A673 (cell line): ENCODE data around the gene IKZF5. TPM values are rescaled to one million over a fixed set of nuclear protein-coding genes. Genes with fewer than 3 reads are reported as not detected.

Experiments
- BruUV-seq: library from RNA; stranded (reverse); fragments of 400-500 nt; replicated peaks from 2 replicates; lab custom pipeline; 2021; lab: Mats Ljungman, UMichigan
- CTCF ChIA-PET: fragments of 300-600 bp; sonication (Branson Sonifier 250); formaldehyde crosslinking; loops from one replicate; lab custom pipeline; 2022; ENCODE audit warnings: antibody characterized with exemption; lab: Charles Lee
- POLR2A ChIA-PET: fragments of 300-600 bp; sonication (Branson Sonifier 250); formaldehyde crosslinking; loops from one replicate; lab custom pipeline; 2022; ENCODE audit warnings: antibody characterized with exemption; ENCODE audit not compliant: low non-redundant PET; lab: Charles Lee
- DNase-seq: peaks from one replicate; pipeline ENCODE4 v3.0.0-alpha.2; 2015; ENCODE audit warnings: low spot score
- H3K27ac ChIP-seq: fragments of 200-600 bp; sonication (generic); 2 replicates; pipeline ENCODE4 v1.5.1; 2016; ENCODE audit warnings: mixed run types, low read depth, mild to moderate bottlenecking, mixed read lengths, antibody characterized with exemption, low read length; ENCODE audit not compliant: poor library complexity, severe bottlenecking
- H3K27me3 ChIP-seq: fragments of 200-600 bp; sonication (generic); replicated peaks from 2 replicates; pipeline ENCODE4 v1.6.1; 2017; ENCODE audit warnings: mixed run types, low read depth, mild to moderate bottlenecking, mixed read lengths, antibody characterized with exemption, low read length; ENCODE audit not compliant: insufficient read depth, poor library complexity
- H3K36me3 ChIP-seq: fragments of 200-600 bp; sonication (generic); 2 replicates; pipeline ENCODE4 v1.6.1; 2016; ENCODE audit warnings: mixed run types, mild to moderate bottlenecking, mixed read lengths, antibody characterized with exemption, low read length; ENCODE audit not compliant: insufficient read depth, poor library complexity, severe bottlenecking
- H3K4me1 ChIP-seq: fragments of 200-600 bp; sonication (generic); 2 replicates; pipeline ENCODE4 v1.6.1; 2017; ENCODE audit warnings: mixed run types, mild to moderate bottlenecking, mixed read lengths, antibody characterized with exemption, low read length; ENCODE audit not compliant: insufficient read depth, poor library complexity, severe bottlenecking
- H3K4me3 ChIP-seq: fragments of 200-600 bp; sonication (generic); 2 replicates; pipeline ENCODE4 v1.5.1; 2016; ENCODE audit warnings: low read depth, mixed run types, mild to moderate bottlenecking, mixed read lengths, low read length; ENCODE audit not compliant: poor library complexity, severe bottlenecking
- H3K9me3 ChIP-seq: fragments of 200-600 bp; sonication (generic); 2 replicates; pipeline ENCODE4 v1.6.1; 2016; ENCODE audit warnings: mixed run types, low read depth, mild to moderate bottlenecking, mixed read lengths, antibody characterized with exemption, low read length; ENCODE audit not compliant: poor library complexity, severe bottlenecking
- CTCF ChIP-seq: fragments of 300-800, 200-600 bp; sonication (generic); conservative IDR thresholded peaks from 2 replicates; pipeline ENCODE4 v1.5.1; 2017; ENCODE audit warnings: low read depth, mild to moderate bottlenecking, antibody characterized with exemption, low read length, moderate library complexity, mixed read lengths
- EZH2 ChIP-seq: fragments of 200-600 bp; sonication (generic); IDR thresholded peaks from 2 replicates; pipeline ENCODE4 v1.6.1; 2017; ENCODE audit warnings: borderline replicate concordance, low read depth, mild to moderate bottlenecking, mixed read lengths, antibody characterized with exemption, low read length; ENCODE audit not compliant: poor library complexity, severe bottlenecking
- intact Hi-C: fragments of 100-400 bp; cut with micrococcal nuclease; formaldehyde crosslinking; loops from one replicate; pipeline ENCODE4 v1.10.0; 2022; ENCODE audit not compliant: unreplicated experiment
- total RNA-seq: library from RNA; stranded (reverse); gene quantifications from 2 replicates; pipeline ENCODE4 v1.2.3, GENCODE V29; 2021

IKZF5 gene
- total RNA-seq, 1 experiment from 2014 or later: 13.8 TPM

DNA sequence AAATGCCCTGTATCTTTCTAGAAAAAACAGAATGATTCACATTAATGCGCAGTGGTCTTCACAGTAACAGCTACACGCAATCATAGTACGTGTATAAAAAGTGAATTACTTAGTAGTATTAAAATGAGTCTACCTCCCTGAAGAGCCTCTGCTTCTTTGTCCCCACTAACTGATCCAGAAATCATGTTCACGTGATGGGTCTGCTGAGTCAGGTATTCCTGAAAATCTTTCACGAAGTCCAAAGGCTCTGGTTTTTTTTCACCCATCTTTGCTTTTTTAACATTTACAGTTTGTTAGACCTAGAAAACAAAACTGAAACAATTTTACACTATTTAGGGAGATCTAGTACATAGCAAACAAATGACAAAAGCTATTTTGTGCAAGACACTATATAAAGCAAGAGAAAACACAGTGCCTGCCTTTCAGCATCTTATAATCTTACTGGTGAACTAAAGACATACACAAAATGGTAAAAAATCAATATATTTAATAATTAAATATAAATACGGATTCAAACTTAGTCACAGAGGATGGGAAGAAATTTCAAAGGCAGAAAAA lies 10.2 kb downstream of the IKZF5 start:
- CTCF ChIA-PET: no interaction called here

GRCh38 chr10:122997864-122998263 lies 10.7 kb downstream of the IKZF5 start:
- intact Hi-C loops: no loop called here
- ChIA-PET POLR2A (no interaction called here), CTCF (no interaction called here)
- BruUV-seq: no TSS peak
- Histone ChIP-seq H3K36me3 (peaks cover 15% of the 10 kb centered on the region), H3K9me3 (no peaks in the 10 kb centered on the region), H3K27ac (no peak overlapping the region), H3K27me3 (no peaks in the 10 kb centered on the region), H3K4me3 (no peak overlapping the region), H3K4me1 (no peaks in the 10 kb centered on the region)
- DNase-seq: no peak
- TF ChIP-seq EZH2: no peak
- no peak for TF ChIP-seq CTCF

More for the DNA sequence above, 10.2 kb downstream of the IKZF5 start:
- Histone ChIP-seq H3K4me3 (no peak overlapping the region), H3K27ac (no peak overlapping the region), H3K36me3 (peaks cover 15% of the 10 kb centered on the region), H3K9me3 (no peaks in the 10 kb centered on the region), H3K4me1 (no peaks in the 10 kb centered on the region), H3K27me3 (no peaks in the 10 kb centered on the region)
- intact Hi-C loops: no loop called here
- no peak for DNase-seq
- BruUV-seq: no TSS peak
- POLR2A ChIA-PET: no interaction called here
- TF ChIP-seq EZH2 (no peak), CTCF (no peak)

GRCh38 chr10:122995936-122996335 lies 12.7 kb downstream of the IKZF5 start:
- Histone ChIP-seq H3K27ac (no peak overlapping the region), H3K36me3 (peaks cover 15% of the 10 kb centered on the region), H3K4me1 (no peaks in the 10 kb centered on the region), H3K27me3 (no peaks in the 10 kb centered on the region), H3K4me3 (no peak overlapping the region), H3K9me3 (no peaks in the 10 kb centered on the region)
- intact Hi-C loops: no loop called here
- BruUV-seq: no TSS peak
- ChIA-PET POLR2A (no interaction called here), CTCF (no interaction called here)
- TF ChIP-seq CTCF (no peak), EZH2 (no peak)
- DNase-seq: no peak
